Kidney (tissue), 14 donors: ENCODE results near the gene OTOS. TPM values are rescaled to one million over a fixed set of nuclear protein-coding genes. Genes with fewer than 3 reads are reported as not detected.

ENCODE experiments used
- DNase-seq, 5 donors: peaks; one replicate each; pipeline ENCODE4 v3.0.0-alpha.2; 2013 to 2020
- FAIRE-seq: peaks from 2 replicates; lab custom pipeline; 2012; peaks lifted over from hg19 to GRCh38; lab: Jason Lieb, UNC
- H3K27ac ChIP-seq, 2 donors: one replicate each; pipeline ENCODE4 v1.7.0; 2013; ENCODE audit warnings: low read depth in 2 of 2, low read length in 2 of 2, inconsistent platforms in 1 of 2
- H3K27me3 ChIP-seq: one replicate; pipeline ENCODE4 v1.7.1; 2013; ENCODE audit warnings: low read length, inconsistent platforms; ENCODE audit not compliant: control insufficient read depth, insufficient read depth
- H3K36me3 ChIP-seq, 3 donors: one replicate each; pipeline versions ENCODE4 v1.7.0 to v1.7.1; 2013; ENCODE audit warnings: low read length in 3 of 3, control low read depth in 1 of 3, inconsistent platforms in 1 of 3; ENCODE audit not compliant: insufficient read depth in 3 of 3, control insufficient read depth in 2 of 3
- H3K4me1 ChIP-seq, 3 donors: one replicate each; pipeline versions ENCODE4 v1.7.0 to v1.7.1; 2013; ENCODE audit warnings: low read length in 3 of 3, inconsistent platforms in 1 of 3, low read depth in 1 of 3; ENCODE audit not compliant: control insufficient read depth in 2 of 3, insufficient read depth in 2 of 3
- H3K4me3 ChIP-seq, 3 donors: one replicate each; pipeline versions ENCODE4 v1.7.0 to v1.8.1; 2013; ENCODE audit warnings: low read length in 3 of 3, control low read depth in 1 of 3, inconsistent platforms in 1 of 3
- H3K9ac ChIP-seq, 3 donors: one replicate each; pipeline versions ENCODE4 v1.7.0 to v1.7.1; 2013; ENCODE audit warnings: low read length in 3 of 3, control low read depth in 1 of 3, inconsistent platforms in 1 of 3
- H3K9me3 ChIP-seq, 3 donors: one replicate each; pipeline versions ENCODE4 v1.7.0 to v1.7.1; 2013; ENCODE audit warnings: low read length in 3 of 3, control low read depth in 1 of 3, inconsistent platforms in 1 of 3; ENCODE audit not compliant: control insufficient read depth in 2 of 3, insufficient read depth in 1 of 3
- CTCF ChIP-seq: IDR thresholded peaks from 3 replicates; pipeline ENCODE4 v1.5.1; 2012; ENCODE audit warnings: mild to moderate bottlenecking, moderate library complexity, borderline replicate concordance; ENCODE audit not compliant: insufficient read depth; ENCODE audit errors: extremely low read depth
- intact Hi-C: fragments of 100-400 bp; cut with DNase I; formaldehyde crosslinking; loops from one replicate; pipeline ENCODE4 v1.11.1; 2022
- polyA plus RNA-seq: library from polyadenylated mRNA; stranded (reverse); fragments of 350-450 nt; fragmentation: Illumina TruSeq; extraction: RNeasy Lipid Tissue Mini Kit (QIAGEN cat#74804); gene quantifications from one replicate; pipeline ENCODE4 v1.2.3, GENCODE V29; 2014; ENCODE audit warnings: low read depth, low replicate concordance; ENCODE audit not compliant: insufficient read depth
- total RNA-seq: library from RNA; stranded (reverse); fragmentation: NEBNext Ultra II Directional; extraction: Animal tissue kit (Norgen Biotek cat#: 25700); gene quantifications from one replicate; pipeline ENCODE4 v1.2.1, GENCODE V29; 2021
- donor health status: control.
- donor health status: control.
- donor health status: control.
- donor health status: control.
- donor health status: control.
- donor health status: DM: yes; HTN: yes; CAD: no.
- donor health status: Normal renal cell carcinoma (clear cell type).

Gene OTOS
- total and polyA plus RNA-seq, 2 donors from 2014 or later = 1.5 to 4.6 TPM

GRCh38 chr2:240162032-240162431, 21.6 kb upstream of the OTOS start:
- H3K27me3 ChIP-seq = no peaks in the 10 kb centered on the region
- intact Hi-C loops = no loop called here
- DNase-seq (peak in 2 of 5 donors; percentile 3 to 33), FAIRE-seq (no peak)
- TF ChIP-seq CTCF = no peak
- H3K27ac ChIP-seq = no peak overlapping the region
- H3K9ac ChIP-seq = no peak overlapping the region
- H3K4me1 ChIP-seq = no peaks in the 10 kb centered on the region
- H3K36me3 ChIP-seq = peaks cover 0 to 3% (median 0%) of the 10 kb centered on the region in 3 donors
- no peak overlapping the region for H3K4me3 ChIP-seq
- peaks cover 0 to 4% (median 0%) of the 10 kb centered on the region in 3 donors for H3K9me3 ChIP-seq

- no peak for TF ChIP-seq CTCF
- H3K27ac ChIP-seq = no peak overlapping the region
- DNase-seq (peak in 2 of 5 donors; percentile 33 to 55), FAIRE-seq (no peak)
- H3K9ac ChIP-seq = no peak overlapping the region
- H3K9me3 ChIP-seq = peaks cover 0 to 4% (median 0%) of the 10 kb centered on the region in 3 donors
- no peak overlapping the region for H3K4me3 ChIP-seq
- no peaks in the 10 kb centered on the region for H3K4me1 ChIP-seq
- intact Hi-C loops = no loop called here
- peaks cover 0 to 3% (median 0%) of the 10 kb centered on the region in 3 donors for H3K36me3 ChIP-seq
- no peaks in the 10 kb centered on the region for H3K27me3 ChIP-seq
These were observed 20.8 kb upstream of the OTOS start for GRCh38 chr2:240161087-240161750.

- H3K27me3 ChIP-seq = no peaks in the 10 kb centered on the region
- peaks cover 0 to 3% (median 0%) of the 10 kb centered on the region in 3 donors for H3K36me3 ChIP-seq
- H3K4me1 ChIP-seq = no peaks in the 10 kb centered on the region
- intact Hi-C loops = no loop called here
- no peak overlapping the region for H3K9ac ChIP-seq
- H3K27ac ChIP-seq = no peak overlapping the region
- peaks cover 0 to 4% (median 0%) of the 10 kb centered on the region in 3 donors for H3K9me3 ChIP-seq
- no peak for TF ChIP-seq CTCF
- no peak overlapping the region for H3K4me3 ChIP-seq
- DNase-seq = peak in 2 of 5 donors; percentile 9 to 52
- FAIRE-seq = no peak
These were observed 20.0 kb upstream of the OTOS start for GRCh38 chr2:240160291-240161086.
